ENCODE measurements around the gene GAS2L1.

Gene GAS2L1

DNA sequence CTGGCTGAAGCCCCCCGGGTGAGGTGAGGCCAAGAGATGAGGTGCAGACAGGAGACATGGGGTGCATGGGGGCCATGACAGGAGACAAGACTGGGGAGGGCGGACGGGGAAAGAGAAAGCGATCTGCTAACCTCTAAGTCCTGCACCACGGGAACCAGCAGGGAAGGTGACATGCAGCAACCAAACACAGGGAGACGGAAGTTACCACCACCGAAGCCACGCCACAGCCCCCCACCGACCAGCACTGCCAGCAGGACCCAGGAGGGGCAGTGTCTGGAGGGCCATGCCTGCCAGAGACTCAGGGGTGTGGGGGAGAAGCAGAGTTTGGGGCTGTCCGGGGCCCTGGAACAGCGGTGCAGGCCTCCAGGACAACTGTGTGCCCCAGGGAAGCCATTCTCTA is 23.1 kb downstream of the GAS2L1 start (continued):
- TF ChIP-seq, protein P1, sequence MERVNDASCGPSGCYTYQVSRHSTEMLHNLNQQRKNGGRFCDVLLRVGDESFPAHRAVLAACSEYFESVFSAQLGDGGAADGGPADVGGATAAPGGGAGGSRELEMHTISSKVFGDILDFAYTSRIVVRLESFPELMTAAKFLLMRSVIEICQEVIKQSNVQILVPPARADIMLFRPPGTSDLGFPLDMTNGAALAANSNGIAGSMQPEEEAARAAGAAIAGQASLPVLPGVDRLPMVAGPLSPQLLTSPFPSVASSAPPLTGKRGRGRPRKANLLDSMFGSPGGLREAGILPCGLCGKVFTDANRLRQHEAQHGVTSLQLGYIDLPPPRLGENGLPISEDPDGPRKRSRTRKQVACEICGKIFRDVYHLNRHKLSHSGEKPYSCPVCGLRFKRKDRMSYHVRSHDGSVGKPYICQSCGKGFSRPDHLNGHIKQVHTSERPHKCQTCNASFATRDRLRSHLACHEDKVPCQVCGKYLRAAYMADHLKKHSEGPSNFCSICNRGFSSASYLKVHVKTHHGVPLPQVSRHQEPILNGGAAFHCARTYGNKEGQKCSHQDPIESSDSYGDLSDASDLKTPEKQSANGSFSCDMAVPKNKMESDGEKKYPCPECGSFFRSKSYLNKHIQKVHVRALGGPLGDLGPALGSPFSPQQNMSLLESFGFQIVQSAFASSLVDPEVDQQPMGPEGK (CRISPR knock-in tag; IDR thresholded peaks at IDR 0.05; ENCODE audit: borderline replicate concordance), result no peak

DNA sequence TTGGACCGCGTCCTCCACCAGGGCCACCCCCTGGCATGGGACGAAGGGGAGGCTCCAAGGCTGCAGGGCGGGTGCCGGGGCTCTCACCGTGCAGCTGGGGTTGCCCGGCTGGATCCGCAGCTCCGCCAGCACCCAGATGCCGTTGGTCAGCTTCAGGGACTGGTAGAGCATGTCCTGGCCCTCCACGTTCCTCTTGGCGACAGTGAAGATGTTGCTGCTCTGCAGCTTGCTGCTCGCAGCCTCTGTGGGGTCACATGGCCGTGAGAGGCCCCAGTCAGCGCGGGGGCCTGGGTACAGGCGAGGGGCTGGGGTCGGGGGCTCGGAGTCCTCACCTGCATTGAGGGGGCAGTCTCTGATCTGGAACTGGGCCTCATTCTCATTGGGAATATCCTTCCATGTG is 23.8 kb downstream of the GAS2L1 start:
- ATAC-seq, result no peak
- TF ChIP-seq OSR1 (CRISPR knock-in tag; IDR thresholded peaks at IDR 0.05) (no peak), SNAI2 (CRISPR knock-in tag; IDR thresholded peaks at IDR 0.05) (no peak), PPARA (CRISPR knock-in tag; IDR thresholded peaks at IDR 0.05; ENCODE audit: borderline replicate concordance) (no peak), CSRNP3 (CRISPR knock-in tag; IDR thresholded peaks at IDR 0.05) (no peak), ZFP3 (CRISPR knock-in tag; IDR thresholded peaks at IDR 0.05) (no peak), GLIS3 (CRISPR knock-in tag; IDR thresholded peaks at IDR 0.05) (no peak), ARNTL (CRISPR knock-in tag; IDR thresholded peaks at IDR 0.05; ENCODE audit: borderline replicate concordance, low read depth) (no peak), ZC3H10 (CRISPR knock-in tag; IDR thresholded peaks at IDR 0.05) (no peak), ZFP30 (CRISPR knock-in tag; IDR thresholded peaks at IDR 0.05) (no peak)
- TF ChIP-seq, protein P2, sequence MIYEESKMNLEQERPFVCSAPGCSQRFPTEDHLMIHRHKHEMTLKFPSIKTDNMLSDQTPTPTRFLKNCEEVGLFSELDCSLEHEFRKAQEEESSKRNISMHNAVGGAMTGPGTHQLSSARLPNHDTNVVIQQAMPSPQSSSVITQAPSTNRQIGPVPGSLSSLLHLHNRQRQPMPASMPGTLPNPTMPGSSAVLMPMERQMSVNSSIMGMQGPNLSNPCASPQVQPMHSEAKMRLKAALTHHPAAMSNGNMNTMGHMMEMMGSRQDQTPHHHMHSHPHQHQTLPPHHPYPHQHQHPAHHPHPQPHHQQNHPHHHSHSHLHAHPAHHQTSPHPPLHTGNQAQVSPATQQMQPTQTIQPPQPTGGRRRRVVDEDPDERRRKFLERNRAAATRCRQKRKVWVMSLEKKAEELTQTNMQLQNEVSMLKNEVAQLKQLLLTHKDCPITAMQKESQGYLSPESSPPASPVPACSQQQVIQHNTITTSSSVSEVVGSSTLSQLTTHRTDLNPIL (CRISPR knock-in tag; IDR thresholded peaks at IDR 0.05; ENCODE audit: low read depth), result no peak

DNA sequence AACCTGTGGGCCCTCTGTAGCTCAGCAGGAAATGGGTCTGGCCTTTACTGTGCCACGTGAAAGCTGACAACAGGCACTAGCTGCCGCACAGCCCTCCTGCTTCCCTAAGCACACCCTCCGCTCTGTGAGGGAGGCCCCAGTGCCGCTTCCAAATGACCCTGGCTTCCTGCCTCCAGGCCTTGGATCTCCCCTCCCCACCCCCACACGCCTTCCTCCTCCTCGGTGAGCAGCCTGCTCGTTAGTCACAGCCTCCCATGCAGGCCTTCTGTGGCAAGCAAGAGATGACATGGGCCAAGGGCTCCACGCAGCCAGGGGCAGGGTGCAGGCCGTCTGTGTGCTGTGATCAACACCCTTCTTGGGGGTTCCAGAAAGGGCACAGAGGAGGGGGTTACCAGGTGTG is 24.3 kb downstream of the GAS2L1 start:
- ATAC-seq, result no peak
- TF ChIP-seq TOX (CRISPR knock-in tag; IDR thresholded peaks at IDR 0.05; ENCODE audit: borderline replicate concordance) (no peak), TCF4 (CRISPR knock-in tag; IDR thresholded peaks at IDR 0.05; ENCODE audit: borderline replicate concordance) (no peak), ZNF8 (CRISPR knock-in tag; IDR thresholded peaks at IDR 0.05) (no peak), ZC3H10 (CRISPR knock-in tag; IDR thresholded peaks at IDR 0.05) (no peak), ZFP30 (CRISPR knock-in tag; IDR thresholded peaks at IDR 0.05) (no peak), RARB (CRISPR knock-in tag; IDR thresholded peaks at IDR 0.05) (no peak), CSDC2 (CRISPR knock-in tag; IDR thresholded peaks at IDR 0.05) (no peak), OSR1 (CRISPR knock-in tag; IDR thresholded peaks at IDR 0.05) (no peak), ARNTL (CRISPR knock-in tag; IDR thresholded peaks at IDR 0.05; ENCODE audit: borderline replicate concordance, low read depth) (no peak), POU6F1 (CRISPR knock-in tag; IDR thresholded peaks at IDR 0.05; ENCODE audit: borderline replicate concordance, low read depth) (no peak), ZNF70 (CRISPR knock-in tag; IDR thresholded peaks at IDR 0.05) (no peak), CSRNP3 (CRISPR knock-in tag; IDR thresholded peaks at IDR 0.05) (no peak), ESRRG (CRISPR knock-in tag; IDR thresholded peaks at IDR 0.05) (no peak), ZFP3 (CRISPR knock-in tag; IDR thresholded peaks at IDR 0.05) (no peak), SNAI2 (CRISPR knock-in tag; IDR thresholded peaks at IDR 0.05) (no peak)
- TF ChIP-seq, protein P1 (CRISPR knock-in tag; IDR thresholded peaks at IDR 0.05; ENCODE audit: borderline replicate concordance), result no peak
- TF ChIP-seq, protein P2 (CRISPR knock-in tag; IDR thresholded peaks at IDR 0.05; ENCODE audit: low read depth), result no peak
